HL-60 (cell line): ENCODE results near the gene DYNC1LI1.

Source experiments
- DNase-seq, 2 experiments: peaks; one replicate each; pipeline ENCODE4 v3.0.0-alpha.2; 2010 to 2020; ENCODE audit warnings: low read depth in 1 of 2, low spot score in 1 of 2
- H3K27ac ChIP-seq: fragments of 250-450 bp; sonication (Bioruptor Pico); replicated peaks from 2 replicates; pipeline ENCODE4 v1.5.1; 2020; ENCODE audit warnings: mild to moderate bottlenecking, moderate library complexity
- H3K27me3 ChIP-seq: fragments of 250-450 bp; sonication (Bioruptor Pico); 2 replicates; pipeline ENCODE4 v1.5.1; 2021; ENCODE audit warnings: mild to moderate bottlenecking, moderate library complexity; ENCODE audit not compliant: insufficient read depth, poor library complexity, severe bottlenecking
- H3K4me3 ChIP-seq: replicated peaks from 2 replicates; pipeline ENCODE4 v1.5.1; 2011; ENCODE audit warnings: mild to moderate bottlenecking, control low read depth, low read length; ENCODE audit not compliant: insufficient read depth
- GABPA ChIP-seq: IDR thresholded peaks from 2 replicates; pipeline ENCODE4 v1.6.1; 2012; ENCODE audit warnings: low read depth
- POLR2AphosphoS5 ChIP-seq: IDR thresholded peaks from 2 replicates; pipeline ENCODE4 v1.6.1; 2012; ENCODE audit warnings: low read depth
- SPI1 ChIP-seq: IDR thresholded peaks from 2 replicates; pipeline ENCODE4 v1.6.1; 2012; ENCODE audit warnings: low read depth, mild to moderate bottlenecking, borderline replicate concordance
- TF ChIP-seq, protein P1 (sequence below): IDR thresholded peaks from one replicate; pipeline ENCODE4 v1.5.1; 2011; ENCODE audit warnings: low read length, control low read depth, inconsistent platforms; ENCODE audit not compliant: insufficient read depth
- TF ChIP-seq, protein P2 (sequence below): IDR thresholded peaks from 2 replicates; pipeline ENCODE4 v1.6.1; 2012; ENCODE audit warnings: low read depth; ENCODE audit not compliant: insufficient replicate concordance

Gene DYNC1LI1

DNA sequence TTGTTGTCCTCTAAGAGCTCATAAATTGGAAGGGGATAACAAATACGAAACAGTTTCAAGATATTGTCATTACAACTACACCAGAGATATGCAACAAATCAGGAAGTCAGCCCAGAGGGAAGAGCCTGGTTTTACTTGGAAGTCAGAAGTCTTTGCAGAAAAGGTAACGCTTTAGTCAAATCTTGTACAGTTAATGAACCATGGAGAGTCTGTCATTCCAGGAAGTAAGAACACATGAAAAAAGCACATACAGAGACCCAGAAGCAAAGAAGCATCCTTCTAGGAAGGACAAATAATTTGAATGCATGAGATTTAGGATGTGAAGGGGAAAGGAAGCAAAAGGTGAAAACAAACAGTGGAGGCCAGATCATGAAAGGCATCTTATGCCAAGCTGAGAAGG lies 19.6 kb downstream of the DYNC1LI1 start:
- H3K4me3 ChIP-seq: no peak overlapping the region
- no peaks in the 10 kb centered on the region for H3K27me3 ChIP-seq
- no peak overlapping the region for H3K27ac ChIP-seq
- TF ChIP-seq POLR2AphosphoS5: no peak
- TF ChIP-seq SPI1: no peak; the same call in 1 of the 2 replicates
- TF ChIP-seq, protein P1, sequence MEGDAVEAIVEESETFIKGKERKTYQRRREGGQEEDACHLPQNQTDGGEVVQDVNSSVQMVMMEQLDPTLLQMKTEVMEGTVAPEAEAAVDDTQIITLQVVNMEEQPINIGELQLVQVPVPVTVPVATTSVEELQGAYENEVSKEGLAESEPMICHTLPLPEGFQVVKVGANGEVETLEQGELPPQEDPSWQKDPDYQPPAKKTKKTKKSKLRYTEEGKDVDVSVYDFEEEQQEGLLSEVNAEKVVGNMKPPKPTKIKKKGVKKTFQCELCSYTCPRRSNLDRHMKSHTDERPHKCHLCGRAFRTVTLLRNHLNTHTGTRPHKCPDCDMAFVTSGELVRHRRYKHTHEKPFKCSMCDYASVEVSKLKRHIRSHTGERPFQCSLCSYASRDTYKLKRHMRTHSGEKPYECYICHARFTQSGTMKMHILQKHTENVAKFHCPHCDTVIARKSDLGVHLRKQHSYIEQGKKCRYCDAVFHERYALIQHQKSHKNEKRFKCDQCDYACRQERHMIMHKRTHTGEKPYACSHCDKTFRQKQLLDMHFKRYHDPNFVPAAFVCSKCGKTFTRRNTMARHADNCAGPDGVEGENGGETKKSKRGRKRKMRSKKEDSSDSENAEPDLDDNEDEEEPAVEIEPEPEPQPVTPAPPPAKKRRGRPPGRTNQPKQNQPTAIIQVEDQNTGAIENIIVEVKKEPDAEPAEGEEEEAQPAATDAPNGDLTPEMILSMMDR: no peak
- no peak for DNase-seq

GRCh38 chr3:32545305-32545704 lies 25.4 kb downstream of the DYNC1LI1 start:
- H3K27ac ChIP-seq: no peak overlapping the region
- TF ChIP-seq GABPA: no peak
- no peak for TF ChIP-seq POLR2AphosphoS5
- TF ChIP-seq, protein P1: no peak
- TF ChIP-seq, protein P2, sequence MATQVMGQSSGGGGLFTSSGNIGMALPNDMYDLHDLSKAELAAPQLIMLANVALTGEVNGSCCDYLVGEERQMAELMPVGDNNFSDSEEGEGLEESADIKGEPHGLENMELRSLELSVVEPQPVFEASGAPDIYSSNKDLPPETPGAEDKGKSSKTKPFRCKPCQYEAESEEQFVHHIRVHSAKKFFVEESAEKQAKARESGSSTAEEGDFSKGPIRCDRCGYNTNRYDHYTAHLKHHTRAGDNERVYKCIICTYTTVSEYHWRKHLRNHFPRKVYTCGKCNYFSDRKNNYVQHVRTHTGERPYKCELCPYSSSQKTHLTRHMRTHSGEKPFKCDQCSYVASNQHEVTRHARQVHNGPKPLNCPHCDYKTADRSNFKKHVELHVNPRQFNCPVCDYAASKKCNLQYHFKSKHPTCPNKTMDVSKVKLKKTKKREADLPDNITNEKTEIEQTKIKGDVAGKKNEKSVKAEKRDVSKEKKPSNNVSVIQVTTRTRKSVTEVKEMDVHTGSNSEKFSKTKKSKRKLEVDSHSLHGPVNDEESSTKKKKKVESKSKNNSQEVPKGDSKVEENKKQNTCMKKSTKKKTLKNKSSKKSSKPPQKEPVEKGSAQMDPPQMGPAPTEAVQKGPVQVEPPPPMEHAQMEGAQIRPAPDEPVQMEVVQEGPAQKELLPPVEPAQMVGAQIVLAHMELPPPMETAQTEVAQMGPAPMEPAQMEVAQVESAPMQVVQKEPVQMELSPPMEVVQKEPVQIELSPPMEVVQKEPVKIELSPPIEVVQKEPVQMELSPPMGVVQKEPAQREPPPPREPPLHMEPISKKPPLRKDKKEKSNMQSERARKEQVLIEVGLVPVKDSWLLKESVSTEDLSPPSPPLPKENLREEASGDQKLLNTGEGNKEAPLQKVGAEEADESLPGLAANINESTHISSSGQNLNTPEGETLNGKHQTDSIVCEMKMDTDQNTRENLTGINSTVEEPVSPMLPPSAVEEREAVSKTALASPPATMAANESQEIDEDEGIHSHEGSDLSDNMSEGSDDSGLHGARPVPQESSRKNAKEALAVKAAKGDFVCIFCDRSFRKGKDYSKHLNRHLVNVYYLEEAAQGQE: no peak
- TF ChIP-seq SPI1: no peak
- H3K27me3 ChIP-seq: no peaks in the 10 kb centered on the region
- no peak overlapping the region for H3K4me3 ChIP-seq
- DNase-seq: no peak

DNA sequence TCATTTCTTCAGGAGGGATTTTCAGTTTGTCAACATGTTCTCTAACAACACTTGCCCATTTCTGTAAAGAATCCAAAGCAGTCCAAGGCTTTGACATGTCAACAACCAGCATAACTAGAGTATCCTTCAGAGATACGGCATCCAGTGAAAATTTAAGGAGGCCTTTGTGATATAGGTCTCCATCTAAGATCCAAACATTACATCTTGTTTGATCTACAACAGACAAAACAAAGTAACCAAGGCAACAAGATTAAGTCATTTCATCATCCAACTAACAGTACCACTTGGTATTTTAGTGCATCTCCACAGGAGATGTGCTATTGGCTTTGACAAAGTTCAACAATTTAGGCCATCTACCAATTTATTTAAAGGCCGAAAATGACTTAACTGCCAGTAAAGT lies 25.8 kb downstream of the DYNC1LI1 start:
- no peak for DNase-seq
- Histone ChIP-seq H3K27me3 (no peaks in the 10 kb centered on the region), H3K4me3 (no peak overlapping the region), H3K27ac (no peak overlapping the region)
- TF ChIP-seq SPI1 (no peak), GABPA (no peak), POLR2AphosphoS5 (no peak)
- TF ChIP-seq, protein P1: no peak
- TF ChIP-seq, protein P2: no peak

- H3K4me3 ChIP-seq: no peak overlapping the region
- H3K27me3 ChIP-seq: no peaks in the 10 kb centered on the region
- no peak overlapping the region for H3K27ac ChIP-seq
- TF ChIP-seq GABPA (no peak), SPI1 (no peak)
- TF ChIP-seq, protein P2: no peak
- TF ChIP-seq, protein P1: no peak
- no peak for DNase-seq
Observed at GRCh38 chr3:32542807-32543206, 27.9 kb downstream of the DYNC1LI1 start.
